Gastroesophageal sphincter (tissue), 4 donors: ENCODE data around the gene LRRTM4. TPM values are rescaled to one million over a fixed set of nuclear protein-coding genes. Genes with fewer than 3 reads are reported as not detected.

ENCODE experiments used
- ATAC-seq: fragments of 150-250 bp; one replicate; pipeline ENCODE4 v1.9.1; 2016; ENCODE audit warnings: mild to moderate bottlenecking, moderate library complexity
- H3K27ac ChIP-seq, 4 donors: fragments of 200-600 bp; sonication (generic) in 3 of 4; 1 replicate in 3 of 4; 2 replicates in 1 of 4; pipeline ENCODE4 v1.5.1; 2016 to 2019
- H3K27me3 ChIP-seq: fragments of 200-600 bp; sonication (generic); one replicate; pipeline ENCODE4 v1.5.1; 2019
- H3K36me3 ChIP-seq, 2 donors: fragments of 200-600 bp; sonication (generic); one replicate each; pipeline ENCODE4 v1.5.1; 2019; ENCODE audit warnings: control low read depth in 1 of 2
- H3K4me1 ChIP-seq, 3 donors: fragments of 200-600 bp; sonication (generic); 1 replicate in 2 of 3; 2 replicates in 1 of 3; pipeline ENCODE4 v1.5.1; 2016 to 2019; ENCODE audit warnings: control low read depth in 2 of 3
- H3K4me3 ChIP-seq, 2 donors: fragments of 200-600 bp; sonication (generic); one replicate each; pipeline ENCODE4 v1.5.1; 2019; ENCODE audit warnings: mild to moderate bottlenecking in 1 of 2, moderate library complexity in 1 of 2
- H3K9me3 ChIP-seq, 3 donors: fragments of 200-600 bp; sonication (generic); one replicate each; pipeline ENCODE4 v1.5.1; 2017 to 2019; ENCODE audit warnings: control low read depth in 2 of 3
- EP300 ChIP-seq: sonication (generic); formaldehyde crosslinking; IDR thresholded peaks from one replicate; pipeline ENCODE4 v1.6.1; 2017; ENCODE audit warnings: antibody characterized with exemption, mild to moderate bottlenecking
- POLR2A ChIP-seq, 2 donors: fragments of 450-650 bp; IDR thresholded peaks; one replicate each; pipeline ENCODE4 v1.6.1; 2017; ENCODE audit warnings: antibody characterized with exemption in 2 of 2, mild to moderate bottlenecking in 2 of 2, moderate library complexity in 1 of 2
- POLR2AphosphoS5 ChIP-seq: sonication (generic); formaldehyde crosslinking; IDR thresholded peaks from one replicate; pipeline ENCODE4 v1.6.1; 2017; ENCODE audit warnings: antibody characterized with exemption
- WGBS, 2 donors: methylation state at CpG; one replicate each; pipeline ENCODE4 v1.1.5; 2018; ENCODE audit warnings: low coverage in 1 of 2; 5-methylcytosine and 5-hydroxymethylcytosine counted together
- total RNA-seq, 4 donors: library from RNA; depleted of rRNA; stranded (reverse); fragments of >200 nt; gene quantifications; one replicate each; pipeline ENCODE4 v1.1.0, GENCODE V29; 2016
- TF ChIP-seq, protein P1 (sequence below), 4 experiments: fragments of 200-600 bp in 2 of 4; fragments of 450-650 bp in 2 of 4; sonication (generic) in 1 of 4; IDR thresholded peaks; one replicate each; pipeline ENCODE4 v1.5.1; 2017 to 2019; ENCODE audit warnings: antibody characterized with exemption in 4 of 4, mild to moderate bottlenecking in 2 of 4, moderate library complexity in 2 of 4

Gene LRRTM4
- total RNA-seq, 4 donors from 2014 or later, result 0.12 to 0.30 (median 0.27) TPM; not detected in 1

DNA sequence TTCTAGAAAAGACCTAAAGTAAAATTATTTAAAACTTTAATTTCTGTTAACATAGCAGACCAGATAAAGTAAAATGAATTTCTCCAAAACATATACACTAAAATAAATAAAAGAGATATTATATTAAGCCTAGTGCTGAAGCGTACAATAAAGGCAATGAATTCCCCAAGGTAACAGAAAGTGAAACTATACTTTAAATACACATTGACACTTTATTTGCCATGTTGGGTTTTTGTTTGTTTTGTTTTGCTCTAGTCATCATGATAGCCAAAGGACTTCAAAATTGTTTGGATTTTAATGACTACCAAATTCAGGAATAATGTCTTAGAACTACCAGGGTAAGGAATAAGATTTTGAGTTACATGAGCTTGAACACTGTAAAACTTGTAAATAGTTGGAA, 413.3 kb downstream of the LRRTM4 start:
- Histone ChIP-seq H3K4me1 (no peaks in the 10 kb centered on the region), H3K27me3 (no peaks in the 10 kb centered on the region), H3K27ac (no peak overlapping the region), H3K4me3 (no peak overlapping the region), H3K36me3 (no peaks in the 10 kb centered on the region), H3K9me3 (no peaks in the 10 kb centered on the region)
- 88 to 92% methylated on average over 1 of the region's 1 CpG for WGBS, 2 donors
- ATAC-seq, result no peak
- TF ChIP-seq EP300 (no peak), POLR2AphosphoS5 (no peak), POLR2A (IDR thresholded peaks at IDR 0.05) (no peak)
- TF ChIP-seq, protein P1, sequence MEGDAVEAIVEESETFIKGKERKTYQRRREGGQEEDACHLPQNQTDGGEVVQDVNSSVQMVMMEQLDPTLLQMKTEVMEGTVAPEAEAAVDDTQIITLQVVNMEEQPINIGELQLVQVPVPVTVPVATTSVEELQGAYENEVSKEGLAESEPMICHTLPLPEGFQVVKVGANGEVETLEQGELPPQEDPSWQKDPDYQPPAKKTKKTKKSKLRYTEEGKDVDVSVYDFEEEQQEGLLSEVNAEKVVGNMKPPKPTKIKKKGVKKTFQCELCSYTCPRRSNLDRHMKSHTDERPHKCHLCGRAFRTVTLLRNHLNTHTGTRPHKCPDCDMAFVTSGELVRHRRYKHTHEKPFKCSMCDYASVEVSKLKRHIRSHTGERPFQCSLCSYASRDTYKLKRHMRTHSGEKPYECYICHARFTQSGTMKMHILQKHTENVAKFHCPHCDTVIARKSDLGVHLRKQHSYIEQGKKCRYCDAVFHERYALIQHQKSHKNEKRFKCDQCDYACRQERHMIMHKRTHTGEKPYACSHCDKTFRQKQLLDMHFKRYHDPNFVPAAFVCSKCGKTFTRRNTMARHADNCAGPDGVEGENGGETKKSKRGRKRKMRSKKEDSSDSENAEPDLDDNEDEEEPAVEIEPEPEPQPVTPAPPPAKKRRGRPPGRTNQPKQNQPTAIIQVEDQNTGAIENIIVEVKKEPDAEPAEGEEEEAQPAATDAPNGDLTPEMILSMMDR (IDR thresholded peaks at IDR 0.05), result no peak

DNA sequence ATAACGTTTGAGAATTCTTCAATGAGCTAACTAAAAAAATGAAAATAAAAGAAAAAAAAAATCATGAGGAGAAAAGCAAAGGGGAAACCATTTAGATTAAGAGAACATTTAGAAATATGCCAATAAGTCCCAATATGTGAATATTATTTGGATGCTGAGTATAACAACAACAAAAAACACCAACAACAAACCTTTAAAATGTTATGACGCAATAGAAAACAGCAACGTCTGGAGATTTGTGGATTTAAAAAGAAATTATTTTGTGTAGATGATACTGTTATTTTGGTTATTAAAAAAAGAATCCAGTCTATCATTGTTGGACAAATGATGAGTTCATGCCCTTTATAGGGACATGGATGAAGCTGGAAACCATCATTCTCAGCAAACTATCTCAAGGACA, 417.2 kb downstream of the LRRTM4 start:
- Histone ChIP-seq H3K36me3 (no peaks in the 10 kb centered on the region), H3K4me1 (no peaks in the 10 kb centered on the region), H3K9me3 (no peaks in the 10 kb centered on the region), H3K27me3 (no peaks in the 10 kb centered on the region), H3K27ac (no peak overlapping the region), H3K4me3 (no peak overlapping the region)
- TF ChIP-seq POLR2AphosphoS5 (no peak), POLR2A (IDR thresholded peaks at IDR 0.05) (no peak), EP300 (no peak)
- TF ChIP-seq, protein P1 (IDR thresholded peaks at IDR 0.05), result no peak
- no peak for ATAC-seq
- 60 to 81% methylated on average over 1 to 3 of the region's 3 CpGs for WGBS, 2 donors

DNA sequence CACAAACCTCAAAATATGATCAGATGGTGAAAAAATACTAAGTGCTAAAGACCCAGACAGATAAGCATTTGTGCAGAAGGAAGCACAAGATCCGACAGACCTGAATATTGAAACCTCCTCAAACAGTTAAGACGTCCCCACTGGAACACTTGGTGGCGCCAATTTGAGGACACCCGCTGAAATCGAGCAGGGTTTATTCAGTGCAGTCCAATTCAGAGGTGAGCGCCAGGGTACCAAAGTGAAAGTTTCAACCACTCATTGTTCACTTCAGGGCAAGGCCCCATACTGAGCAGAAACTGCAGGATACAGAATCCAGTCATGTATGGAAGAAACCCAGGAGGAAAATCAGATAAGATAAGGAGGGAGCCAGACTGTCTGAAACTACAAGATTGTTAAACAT, 417.6 kb downstream of the LRRTM4 start:
- no peaks in the 10 kb centered on the region for H3K36me3 ChIP-seq
- WGBS, 2 donors, result 75 to 77% methylated on average over 1 to 6 of the region's 6 CpGs
- no peak for TF ChIP-seq EP300
- ATAC-seq, result no peak
- H3K4me3 ChIP-seq, result no peak overlapping the region
- H3K4me1 ChIP-seq, result no peaks in the 10 kb centered on the region
- H3K27ac ChIP-seq, result no peak overlapping the region
- H3K27me3 ChIP-seq, result no peaks in the 10 kb centered on the region
- no peaks in the 10 kb centered on the region for H3K9me3 ChIP-seq

DNA sequence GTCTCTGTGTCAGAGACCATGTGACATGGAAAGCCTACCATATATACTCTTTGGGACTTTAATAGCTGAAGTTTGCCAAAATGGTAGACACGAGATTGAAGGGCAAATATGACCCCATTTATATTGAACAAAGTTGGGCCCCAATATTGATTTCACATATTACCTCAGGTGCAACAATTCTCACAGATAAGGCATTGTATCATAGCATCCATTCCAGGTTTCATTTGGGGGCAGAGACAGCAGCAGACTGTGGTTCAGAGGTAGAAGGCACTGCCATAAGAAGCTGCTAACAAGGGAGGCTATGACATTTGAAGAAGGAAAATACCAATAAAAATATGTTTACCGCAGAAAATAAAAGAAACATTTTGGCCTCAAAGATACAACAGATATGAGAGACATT, 419.2 kb downstream of the LRRTM4 start:
- no peaks in the 10 kb centered on the region for H3K36me3 ChIP-seq
- TF ChIP-seq POLR2A (IDR thresholded peaks at IDR 0.05), result no peak
- no peak for TF ChIP-seq POLR2AphosphoS5
- TF ChIP-seq, protein P1 (IDR thresholded peaks at IDR 0.05), result no peak
- TF ChIP-seq EP300, result no peak
- WGBS, 2 donors, result 77 to 81% methylated on average over 2 of the region's 2 CpGs
- H3K4me1 ChIP-seq, result no peaks in the 10 kb centered on the region
- no peak overlapping the region for H3K4me3 ChIP-seq
- no peak for ATAC-seq
- H3K9me3 ChIP-seq, result no peaks in the 10 kb centered on the region
- H3K27me3 ChIP-seq, result no peaks in the 10 kb centered on the region
- no peak overlapping the region for H3K27ac ChIP-seq

DNA sequence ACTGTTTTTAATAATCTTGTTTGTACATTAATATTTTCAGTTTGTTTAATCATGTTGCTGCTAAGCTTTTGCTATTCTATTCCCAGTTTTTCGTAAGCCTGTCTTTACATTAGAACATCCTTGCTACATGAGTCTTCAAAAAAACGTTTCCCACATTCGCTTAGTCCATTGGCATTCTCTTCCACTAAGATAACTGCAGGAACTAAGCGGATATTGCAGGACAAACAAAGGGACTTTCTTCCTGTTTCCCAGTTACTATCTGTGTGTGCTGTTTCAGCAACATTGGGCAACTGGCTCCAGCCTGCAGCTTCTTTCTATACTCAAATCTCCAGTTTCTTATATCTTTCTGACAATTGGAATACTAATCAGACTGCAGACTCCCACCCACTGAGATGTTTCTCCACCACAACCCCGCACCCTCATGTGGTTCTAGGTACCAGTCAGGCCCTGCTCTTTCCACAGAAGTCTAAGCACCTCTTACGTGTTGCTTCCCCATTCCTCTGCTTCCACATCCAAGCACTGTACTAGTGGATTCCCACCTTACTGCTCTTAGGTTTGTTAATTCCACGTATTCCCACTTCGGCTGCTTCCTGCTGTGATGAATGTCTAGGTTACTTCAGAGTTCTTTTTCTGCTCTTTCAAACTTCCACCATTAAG, 420.3 kb downstream of the LRRTM4 start:
- H3K4me1 ChIP-seq, result no peaks in the 10 kb centered on the region
- no peaks in the 10 kb centered on the region for H3K9me3 ChIP-seq
- no peaks in the 10 kb centered on the region for H3K27me3 ChIP-seq
- no peak overlapping the region for H3K27ac ChIP-seq
- no peak overlapping the region for H3K4me3 ChIP-seq
- 84 to 87% methylated on average over 8 of the region's 8 CpGs for WGBS, 2 donors
- ATAC-seq, result no peak
- H3K36me3 ChIP-seq, result no peaks in the 10 kb centered on the region
- TF ChIP-seq, protein P1 (IDR thresholded peaks at IDR 0.05), result no peak
- TF ChIP-seq POLR2AphosphoS5, result no peak
- no peak for TF ChIP-seq POLR2A (IDR thresholded peaks at IDR 0.05)
- TF ChIP-seq EP300, result no peak
